GM12864 (cell line): ENCODE results near the gene EGFR.

ENCODE experiments used
- DNase-seq: peaks from one replicate; pipeline ENCODE4 v3.0.0-alpha.2; 2011; ENCODE audit warnings: low read depth
- H3K4me3 ChIP-seq: 2 replicates; pipeline ENCODE4 v1.5.1; 2011; ENCODE audit warnings: mild to moderate bottlenecking, low read depth, low read length, control low read depth
- CTCF ChIP-seq: IDR thresholded peaks from 2 replicates; pipeline ENCODE4 v1.5.1; 2011; ENCODE audit warnings: low read depth, mild to moderate bottlenecking, moderate library complexity, low read length, control low read depth, inconsistent platforms; ENCODE audit errors: missing control alignments

Gene EGFR

GRCh38 chr7:55104123-55104522, 85.3 kb downstream of the EGFR start:
- H3K4me3 ChIP-seq: no peak overlapping the region
- no peak for DNase-seq
- TF ChIP-seq CTCF: no peak

- no peak for DNase-seq
- TF ChIP-seq CTCF: no peak
Measured at GRCh38 chr7:55104712-55105433, 86.1 kb downstream of the EGFR start.

DNA sequence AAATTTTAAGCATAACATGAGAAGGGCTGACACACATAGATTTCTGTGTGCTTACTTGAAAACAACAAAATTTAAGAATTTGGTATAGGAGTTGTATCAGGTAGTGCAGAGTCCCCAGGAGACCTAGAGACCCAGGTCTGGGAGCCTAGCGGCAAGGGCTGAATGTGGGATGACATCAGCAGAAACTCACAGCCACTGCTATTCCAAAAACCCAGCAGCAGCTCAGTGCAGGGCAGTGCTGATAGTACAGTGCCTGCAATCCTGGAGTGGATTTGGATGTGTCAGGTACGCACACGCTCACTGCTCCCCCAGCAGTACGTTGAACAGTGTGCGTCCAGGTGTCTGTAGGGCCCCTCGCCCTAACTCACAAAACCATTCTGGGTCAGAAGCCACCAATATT, 87.1 kb downstream of the EGFR start:
- DNase-seq: no peak
- H3K4me3 ChIP-seq: no peak overlapping the region
- no peak for TF ChIP-seq CTCF

More at GRCh38 chr7:55104712-55105433, 86.1 kb downstream of the EGFR start:
- H3K4me3 ChIP-seq: no peak overlapping the region

- DNase-seq: no peak
- H3K4me3 ChIP-seq: no peak overlapping the region
- TF ChIP-seq CTCF: no peak
Measured at GRCh38 chr7:55107946-55108345, 89.1 kb downstream of the EGFR start.

DNA sequence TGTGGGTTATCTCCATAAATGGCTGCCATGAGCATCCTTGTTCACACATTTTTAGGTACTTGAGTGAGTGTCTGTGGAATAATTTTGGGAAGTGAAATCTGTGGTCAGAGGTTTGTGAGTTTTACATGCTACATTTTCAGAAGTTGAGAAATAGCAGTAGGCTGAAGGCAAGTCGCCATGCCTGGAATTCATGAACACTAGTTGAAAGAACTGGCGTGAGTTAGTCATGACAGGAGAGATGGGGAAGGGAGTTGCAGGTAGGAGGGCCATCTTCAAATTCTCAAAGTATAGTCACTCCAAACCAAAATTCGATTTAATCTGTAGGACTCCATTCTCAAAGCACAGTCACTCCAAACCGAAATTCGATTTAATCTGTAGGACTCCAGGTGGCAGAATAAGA, 89.6 kb downstream of the EGFR start:
- H3K4me3 ChIP-seq: no peak overlapping the region
- no peak for DNase-seq
- TF ChIP-seq CTCF: no peak

DNA sequence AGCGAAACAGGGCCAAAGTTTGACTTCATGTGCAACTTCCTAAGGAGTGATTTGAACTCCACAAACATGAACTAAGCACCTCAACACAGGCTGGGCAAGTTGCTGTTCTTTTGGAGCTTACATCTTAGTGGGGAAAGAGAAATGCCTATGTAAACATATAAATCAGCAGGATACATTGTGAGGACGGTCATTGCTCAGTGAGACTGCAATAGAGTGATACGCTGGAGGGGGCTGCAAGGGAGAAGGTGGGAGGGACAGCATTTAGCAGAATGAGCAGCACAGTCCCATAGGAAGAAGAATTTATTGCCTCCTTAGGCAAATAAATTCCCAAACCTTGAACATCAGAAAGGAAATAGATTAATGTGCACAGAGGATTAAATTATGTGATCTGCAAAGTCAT, 90.0 kb downstream of the EGFR start:
- TF ChIP-seq CTCF: no peak
- H3K4me3 ChIP-seq: no peak overlapping the region
- no peak for DNase-seq

- no peak for DNase-seq
- no peak for TF ChIP-seq CTCF
- no peak overlapping the region for H3K4me3 ChIP-seq
Measured at GRCh38 chr7:55109404-55110167, 90.8 kb downstream of the EGFR start.
